GM23338 (cell line): ENCODE results near the gene DNAJB2. TPM values are rescaled to one million over a fixed set of nuclear protein-coding genes. Genes with fewer than 3 reads are reported as not detected.
A peak's percentile ranks its signal among the peaks of the same experiment; 100 is the strongest.

Source experiments
- ATAC-seq: fragments of 200-7000 bp; cut with Tn5 transposase; 3 replicates; pipeline ENCODE4 v1.9.1; 2020
- DNase-seq: peaks from one replicate; pipeline ENCODE4 v3.0.0-alpha.2; 2015; ENCODE audit warnings: low spot score
- H2AFZ ChIP-seq: fragments of 200-600 bp; sonication (generic); 2 replicates; pipeline ENCODE4 v1.8.0; 2016; ENCODE audit warnings: antibody characterized with exemption, mild to moderate bottlenecking, moderate library complexity
- H3F3A ChIP-seq: fragments of 200-600 bp; sonication (generic); replicated peaks from 2 replicates; pipeline ENCODE4 v1.8.0; 2017; ENCODE audit warnings: antibody characterized with exemption, mixed run types, low read depth
- H3K27ac ChIP-seq: fragments of 200-600 bp; sonication (generic); 2 replicates; pipeline ENCODE4 v1.6.1; 2016; ENCODE audit warnings: low read depth
- H3K27me3 ChIP-seq: fragments of 200-600 bp; sonication (generic); 2 replicates; pipeline ENCODE4 v1.8.0; 2016; ENCODE audit warnings: mild to moderate bottlenecking, mixed run types, moderate library complexity; ENCODE audit not compliant: insufficient read depth
- H3K36me3 ChIP-seq: fragments of 200-600 bp; sonication (generic); 2 replicates; pipeline ENCODE4 v1.8.0; 2016; ENCODE audit warnings: mild to moderate bottlenecking; ENCODE audit not compliant: insufficient read depth
- H3K4me1 ChIP-seq: fragments of 200-600 bp; sonication (generic); 2 replicates; pipeline ENCODE4 v1.8.0; 2016; ENCODE audit warnings: mild to moderate bottlenecking, moderate library complexity; ENCODE audit not compliant: insufficient read depth
- H3K4me2 ChIP-seq: fragments of 200-600 bp; sonication (generic); 2 replicates; pipeline ENCODE4 v1.7.1; 2017; ENCODE audit warnings: mixed run types
- H3K4me3 ChIP-seq: fragments of 200-600 bp; sonication (generic); 2 replicates; pipeline ENCODE4 v1.6.1; 2016; ENCODE audit warnings: mixed run types
- H3K79me2 ChIP-seq: fragments of 200-600 bp; sonication (generic); replicated peaks from 2 replicates; pipeline ENCODE4 v1.8.0; 2017; ENCODE audit warnings: mild to moderate bottlenecking; ENCODE audit not compliant: insufficient read depth
- H3K9me2 ChIP-seq: fragments of 200-600 bp; sonication (generic); 2 replicates; pipeline ENCODE4 v1.8.0; 2017; ENCODE audit not compliant: insufficient read depth
- H4K20me1 ChIP-seq: fragments of 200-600 bp; sonication (generic); replicated peaks from 2 replicates; pipeline ENCODE4 v1.8.0; 2017; ENCODE audit warnings: mild to moderate bottlenecking; ENCODE audit not compliant: insufficient read depth
- H3K27ac Mint-ChIP-seq: 2 replicates; pipeline ENCODE4 v1.8.0; 2020; ENCODE audit warnings: inconsistent platforms, mild to moderate bottlenecking, moderate library complexity, mixed read lengths
- H3K27me3 Mint-ChIP-seq: 3 replicates; pipeline ENCODE4 v1.8.0; 2022; ENCODE audit warnings: low read depth, mild to moderate bottlenecking, moderate library complexity, mixed read lengths, inconsistent platforms; ENCODE audit not compliant: insufficient read depth, poor library complexity
- H3K36me3 Mint-ChIP-seq: 3 replicates; pipeline ENCODE4 v1.8.0; 2021; ENCODE audit warnings: low read depth, mild to moderate bottlenecking, inconsistent platforms, moderate library complexity, mixed read lengths
- H3K4me1 Mint-ChIP-seq: 3 replicates; pipeline ENCODE4 v1.8.0; 2020; ENCODE audit warnings: mild to moderate bottlenecking, inconsistent platforms, mixed read lengths
- H3K4me3 Mint-ChIP-seq: 3 replicates; pipeline ENCODE4 v1.8.0; 2021; ENCODE audit warnings: moderate library complexity, mild to moderate bottlenecking, inconsistent platforms, mixed read lengths
- H3K9me3 Mint-ChIP-seq: 3 replicates; pipeline ENCODE4 v1.8.0; 2020; ENCODE audit warnings: moderate library complexity, mild to moderate bottlenecking, inconsistent platforms, mixed read lengths
- CREB1 ChIP-seq: fragments of 250-450 bp; sonication (Bioruptor Pico); IDR thresholded peaks from 2 replicates; pipeline ENCODE4 v1.5.0; 2020; ENCODE audit warnings: low read depth, mild to moderate bottlenecking, moderate library complexity
- EZH2 ChIP-seq: fragments of 200-600 bp; sonication (generic); IDR thresholded peaks from one replicate; pipeline ENCODE4 v1.8.0; 2017; ENCODE audit warnings: antibody characterized with exemption, mild to moderate bottlenecking, low read depth; ENCODE audit not compliant: unreplicated experiment
- EZH2phosphoT487 ChIP-seq: fragments of 200-600 bp; sonication (generic); IDR thresholded peaks from one replicate; pipeline ENCODE4 v1.8.1; 2018; ENCODE audit warnings: antibody characterized with exemption; ENCODE audit not compliant: unreplicated experiment
- JUNB ChIP-seq: IDR thresholded peaks from one replicate; pipeline ENCODE4 v1.6.1; 2016; ENCODE audit warnings: antibody characterized with exemption; ENCODE audit not compliant: unreplicated experiment
- NANOG ChIP-seq: IDR thresholded peaks from 2 replicates; pipeline ENCODE4 v1.6.1; 2016; ENCODE audit warnings: antibody characterized with exemption, borderline replicate concordance
- POLR2AphosphoS5 ChIP-seq: IDR thresholded peaks from 2 replicates; pipeline ENCODE4 v1.6.1; 2016; ENCODE audit warnings: antibody characterized with exemption, low read depth
- STAT1 ChIP-seq: IDR thresholded peaks from one replicate; pipeline ENCODE4 v1.6.1; 2016; ENCODE audit warnings: antibody characterized with exemption; ENCODE audit not compliant: unreplicated experiment
- ZNF114 ChIP-seq: fragments of 250-450 bp; sonication (Bioruptor Pico); IDR thresholded peaks from 2 replicates; pipeline ENCODE4 v1.5.0; 2020; ENCODE audit warnings: mild to moderate bottlenecking, moderate library complexity
- ZNF331 ChIP-seq: fragments of 250-450 bp; sonication (Bioruptor Pico); IDR thresholded peaks from 2 replicates; pipeline ENCODE4 v1.5.0; 2020; ENCODE audit warnings: low read depth, mild to moderate bottlenecking, moderate library complexity
- polyA plus RNA-seq: library from polyadenylated mRNA; unstranded; fragments of >200 nt; fragmentation: Nextera tagmentation; extraction: Ambion mirVana; gene quantifications from 2 replicates; pipeline ENCODE4 v1.2.1, GENCODE V29; 2016
- total RNA-seq: library from RNA; depleted of rRNA; stranded (reverse); fragments of >200 nt; shearing (Covaris generic); gene quantifications from 2 replicates; pipeline ENCODE4 v1.2.3, GENCODE V29; 2014
- TF ChIP-seq, protein P1 (sequence below): fragments of 250-450 bp; sonication (Bioruptor Pico); IDR thresholded peaks from 2 replicates; pipeline ENCODE4 v1.5.0; 2020; ENCODE audit warnings: mild to moderate bottlenecking, moderate library complexity
- TF ChIP-seq, protein P2 (sequence below), 2 experiments: fragments of 200-600 bp in 1 of 2; sonication (generic) in 1 of 2; conservative IDR thresholded peaks; 2 replicates each; pipeline versions ENCODE4 v1.5.1 to v1.6.1; 2016 to 2017; ENCODE audit warnings: antibody characterized with exemption in 2 of 2, low read depth in 2 of 2, mild to moderate bottlenecking in 2 of 2, moderate library complexity in 1 of 2
- TF ChIP-seq, protein P3 (sequence below): IDR thresholded peaks from one replicate; pipeline ENCODE4 v1.6.1; 2018; ENCODE audit warnings: antibody characterized with exemption; ENCODE audit not compliant: unreplicated experiment
- TF ChIP-seq, protein P4 (sequence below): IDR thresholded peaks from 2 replicates; pipeline ENCODE4 v1.6.1; 2016; ENCODE audit warnings: antibody characterized with exemption

Gene DNAJB2
- total and polyA plus RNA-seq, 2 experiments from 2014 or later, result 6.4 to 25.9 TPM

DNA sequence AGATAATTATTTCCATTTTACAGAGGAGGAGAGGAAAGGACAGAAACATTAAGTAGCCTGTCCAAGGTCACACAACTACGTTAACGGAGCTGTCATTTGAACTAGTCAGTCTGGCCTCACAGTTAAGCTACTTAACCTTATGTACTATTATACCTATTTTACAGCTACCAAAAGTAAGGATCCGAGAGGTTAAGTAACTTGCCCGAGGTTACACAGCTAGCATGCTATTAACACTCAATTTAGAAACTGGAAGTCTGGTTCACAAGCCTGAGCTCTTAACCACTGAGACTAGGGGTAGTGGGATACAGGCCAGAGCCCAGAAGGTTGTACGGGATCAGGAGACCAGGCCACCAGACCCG, 34.4 kb upstream of the DNAJB2 start:
- no peak overlapping the region for H3K27ac ChIP-seq

More for the DNA sequence above, 34.4 kb upstream of the DNAJB2 start:
- Histone ChIP-seq H3K4me1 (peaks cover 8% of the 10 kb centered on the region), H3F3A (no peaks in the 10 kb centered on the region), H3K79me2 (0 out of 2 replicates have a peak, but pooled peaks cover 4% of the 10 kb centered on the region), H3K27me3 (no peaks in the 10 kb centered on the region), H2AFZ (peak overlapping the region; percentile 91; the same call in 1 of the 2 replicates), H4K20me1 (no peaks in the 10 kb centered on the region), H3K4me3 (peak overlapping the region; percentile 83), H3K9me2 (no peaks in the 10 kb centered on the region), H3K4me2 (peak overlapping the region; percentile 95), H3K36me3 (no peaks in the 10 kb centered on the region)
- Mint-ChIP-seq H3K9me3 (no peaks in the 10 kb centered on the region), H3K27me3 (peaks cover 8% of the 10 kb centered on the region), H3K4me3 (peak overlapping the region; percentile 96), H3K36me3 (peaks cover 22% of the 10 kb centered on the region), H3K27ac (peak overlapping the region; percentile 86), H3K4me1 (peaks cover 23% of the 10 kb centered on the region)
- TF ChIP-seq CREB1 (CRISPR knock-in tag) (no peak), ZNF114 (CRISPR knock-in tag) (no peak), JUNB (no peak), EZH2 (no peak), ZNF331 (CRISPR knock-in tag) (no peak), POLR2AphosphoS5 (no peak), STAT1 (no peak), NANOG (no peak), EZH2phosphoT487 (no peak)
- TF ChIP-seq, protein P1, sequence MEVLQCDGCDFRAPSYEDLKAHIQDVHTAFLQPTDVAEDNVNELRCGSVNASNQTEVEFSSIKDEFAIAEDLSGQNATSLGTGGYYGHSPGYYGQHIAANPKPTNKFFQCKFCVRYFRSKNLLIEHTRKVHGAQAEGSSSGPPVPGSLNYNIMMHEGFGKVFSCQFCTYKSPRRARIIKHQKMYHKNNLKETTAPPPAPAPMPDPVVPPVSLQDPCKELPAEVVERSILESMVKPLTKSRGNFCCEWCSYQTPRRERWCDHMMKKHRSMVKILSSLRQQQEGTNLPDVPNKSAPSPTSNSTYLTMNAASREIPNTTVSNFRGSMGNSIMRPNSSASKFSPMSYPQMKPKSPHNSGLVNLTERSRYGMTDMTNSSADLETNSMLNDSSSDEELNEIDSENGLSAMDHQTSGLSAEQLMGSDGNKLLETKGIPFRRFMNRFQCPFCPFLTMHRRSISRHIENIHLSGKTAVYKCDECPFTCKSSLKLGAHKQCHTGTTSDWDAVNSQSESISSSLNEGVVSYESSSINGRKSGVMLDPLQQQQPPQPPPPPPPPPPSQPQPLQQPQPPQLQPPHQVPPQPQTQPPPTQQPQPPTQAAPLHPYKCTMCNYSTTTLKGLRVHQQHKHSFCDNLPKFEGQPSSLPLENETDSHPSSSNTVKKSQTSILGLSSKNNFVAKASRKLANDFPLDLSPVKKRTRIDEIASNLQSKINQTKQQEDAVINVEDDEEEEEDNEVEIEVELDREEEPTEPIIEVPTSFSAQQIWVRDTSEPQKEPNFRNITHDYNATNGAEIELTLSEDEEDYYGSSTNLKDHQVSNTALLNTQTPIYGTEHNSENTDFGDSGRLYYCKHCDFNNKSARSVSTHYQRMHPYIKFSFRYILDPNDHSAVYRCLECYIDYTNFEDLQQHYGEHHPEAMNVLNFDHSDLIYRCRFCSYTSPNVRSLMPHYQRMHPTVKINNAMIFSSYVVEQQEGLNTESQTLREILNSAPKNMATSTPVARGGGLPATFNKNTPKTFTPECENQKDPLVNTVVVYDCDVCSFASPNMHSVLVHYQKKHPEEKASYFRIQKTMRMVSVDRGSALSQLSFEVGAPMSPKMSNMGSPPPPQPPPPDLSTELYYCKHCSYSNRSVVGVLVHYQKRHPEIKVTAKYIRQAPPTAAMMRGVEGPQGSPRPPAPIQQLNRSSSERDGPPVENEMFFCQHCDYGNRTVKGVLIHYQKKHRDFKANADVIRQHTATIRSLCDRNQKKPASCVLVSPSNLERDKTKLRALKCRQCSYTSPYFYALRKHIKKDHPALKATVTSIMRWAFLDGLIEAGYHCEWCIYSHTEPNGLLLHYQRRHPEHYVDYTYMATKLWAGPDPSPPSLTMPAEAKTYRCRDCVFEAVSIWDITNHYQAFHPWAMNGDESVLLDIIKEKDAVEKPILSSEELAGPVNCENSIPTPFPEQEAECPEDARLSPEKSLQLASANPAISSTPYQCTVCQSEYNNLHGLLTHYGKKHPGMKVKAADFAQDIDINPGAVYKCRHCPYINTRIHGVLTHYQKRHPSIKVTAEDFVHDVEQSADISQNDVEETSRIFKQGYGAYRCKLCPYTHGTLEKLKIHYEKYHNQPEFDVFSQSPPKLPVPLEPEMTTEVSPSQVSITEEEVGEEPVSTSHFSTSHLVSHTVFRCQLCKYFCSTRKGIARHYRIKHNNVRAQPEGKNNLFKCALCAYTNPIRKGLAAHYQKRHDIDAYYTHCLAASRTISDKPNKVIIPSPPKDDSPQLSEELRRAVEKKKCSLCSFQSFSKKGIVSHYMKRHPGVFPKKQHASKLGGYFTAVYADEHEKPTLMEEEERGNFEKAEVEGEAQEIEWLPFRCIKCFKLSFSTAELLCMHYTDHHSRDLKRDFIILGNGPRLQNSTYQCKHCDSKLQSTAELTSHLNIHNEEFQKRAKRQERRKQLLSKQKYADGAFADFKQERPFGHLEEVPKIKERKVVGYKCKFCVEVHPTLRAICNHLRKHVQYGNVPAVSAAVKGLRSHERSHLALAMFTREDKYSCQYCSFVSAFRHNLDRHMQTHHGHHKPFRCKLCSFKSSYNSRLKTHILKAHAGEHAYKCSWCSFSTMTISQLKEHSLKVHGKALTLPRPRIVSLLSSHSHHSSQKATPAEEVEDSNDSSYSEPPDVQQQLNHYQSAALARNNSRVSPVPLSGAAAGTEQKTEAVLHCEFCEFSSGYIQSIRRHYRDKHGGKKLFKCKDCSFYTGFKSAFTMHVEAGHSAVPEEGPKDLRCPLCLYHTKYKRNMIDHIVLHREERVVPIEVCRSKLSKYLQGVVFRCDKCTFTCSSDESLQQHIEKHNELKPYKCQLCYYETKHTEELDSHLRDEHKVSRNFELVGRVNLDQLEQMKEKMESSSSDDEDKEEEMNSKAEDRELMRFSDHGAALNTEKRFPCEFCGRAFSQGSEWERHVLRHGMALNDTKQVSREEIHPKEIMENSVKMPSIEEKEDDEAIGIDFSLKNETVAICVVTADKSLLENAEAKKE, result no peak
- TF ChIP-seq, protein P2, sequence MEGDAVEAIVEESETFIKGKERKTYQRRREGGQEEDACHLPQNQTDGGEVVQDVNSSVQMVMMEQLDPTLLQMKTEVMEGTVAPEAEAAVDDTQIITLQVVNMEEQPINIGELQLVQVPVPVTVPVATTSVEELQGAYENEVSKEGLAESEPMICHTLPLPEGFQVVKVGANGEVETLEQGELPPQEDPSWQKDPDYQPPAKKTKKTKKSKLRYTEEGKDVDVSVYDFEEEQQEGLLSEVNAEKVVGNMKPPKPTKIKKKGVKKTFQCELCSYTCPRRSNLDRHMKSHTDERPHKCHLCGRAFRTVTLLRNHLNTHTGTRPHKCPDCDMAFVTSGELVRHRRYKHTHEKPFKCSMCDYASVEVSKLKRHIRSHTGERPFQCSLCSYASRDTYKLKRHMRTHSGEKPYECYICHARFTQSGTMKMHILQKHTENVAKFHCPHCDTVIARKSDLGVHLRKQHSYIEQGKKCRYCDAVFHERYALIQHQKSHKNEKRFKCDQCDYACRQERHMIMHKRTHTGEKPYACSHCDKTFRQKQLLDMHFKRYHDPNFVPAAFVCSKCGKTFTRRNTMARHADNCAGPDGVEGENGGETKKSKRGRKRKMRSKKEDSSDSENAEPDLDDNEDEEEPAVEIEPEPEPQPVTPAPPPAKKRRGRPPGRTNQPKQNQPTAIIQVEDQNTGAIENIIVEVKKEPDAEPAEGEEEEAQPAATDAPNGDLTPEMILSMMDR (conservative IDR thresholded peaks at IDR 0.05; ENCODE audit: low read depth in 2 of 2), result no peak
- TF ChIP-seq, protein P3, sequence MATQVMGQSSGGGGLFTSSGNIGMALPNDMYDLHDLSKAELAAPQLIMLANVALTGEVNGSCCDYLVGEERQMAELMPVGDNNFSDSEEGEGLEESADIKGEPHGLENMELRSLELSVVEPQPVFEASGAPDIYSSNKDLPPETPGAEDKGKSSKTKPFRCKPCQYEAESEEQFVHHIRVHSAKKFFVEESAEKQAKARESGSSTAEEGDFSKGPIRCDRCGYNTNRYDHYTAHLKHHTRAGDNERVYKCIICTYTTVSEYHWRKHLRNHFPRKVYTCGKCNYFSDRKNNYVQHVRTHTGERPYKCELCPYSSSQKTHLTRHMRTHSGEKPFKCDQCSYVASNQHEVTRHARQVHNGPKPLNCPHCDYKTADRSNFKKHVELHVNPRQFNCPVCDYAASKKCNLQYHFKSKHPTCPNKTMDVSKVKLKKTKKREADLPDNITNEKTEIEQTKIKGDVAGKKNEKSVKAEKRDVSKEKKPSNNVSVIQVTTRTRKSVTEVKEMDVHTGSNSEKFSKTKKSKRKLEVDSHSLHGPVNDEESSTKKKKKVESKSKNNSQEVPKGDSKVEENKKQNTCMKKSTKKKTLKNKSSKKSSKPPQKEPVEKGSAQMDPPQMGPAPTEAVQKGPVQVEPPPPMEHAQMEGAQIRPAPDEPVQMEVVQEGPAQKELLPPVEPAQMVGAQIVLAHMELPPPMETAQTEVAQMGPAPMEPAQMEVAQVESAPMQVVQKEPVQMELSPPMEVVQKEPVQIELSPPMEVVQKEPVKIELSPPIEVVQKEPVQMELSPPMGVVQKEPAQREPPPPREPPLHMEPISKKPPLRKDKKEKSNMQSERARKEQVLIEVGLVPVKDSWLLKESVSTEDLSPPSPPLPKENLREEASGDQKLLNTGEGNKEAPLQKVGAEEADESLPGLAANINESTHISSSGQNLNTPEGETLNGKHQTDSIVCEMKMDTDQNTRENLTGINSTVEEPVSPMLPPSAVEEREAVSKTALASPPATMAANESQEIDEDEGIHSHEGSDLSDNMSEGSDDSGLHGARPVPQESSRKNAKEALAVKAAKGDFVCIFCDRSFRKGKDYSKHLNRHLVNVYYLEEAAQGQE, result no peak
- TF ChIP-seq, protein P4, sequence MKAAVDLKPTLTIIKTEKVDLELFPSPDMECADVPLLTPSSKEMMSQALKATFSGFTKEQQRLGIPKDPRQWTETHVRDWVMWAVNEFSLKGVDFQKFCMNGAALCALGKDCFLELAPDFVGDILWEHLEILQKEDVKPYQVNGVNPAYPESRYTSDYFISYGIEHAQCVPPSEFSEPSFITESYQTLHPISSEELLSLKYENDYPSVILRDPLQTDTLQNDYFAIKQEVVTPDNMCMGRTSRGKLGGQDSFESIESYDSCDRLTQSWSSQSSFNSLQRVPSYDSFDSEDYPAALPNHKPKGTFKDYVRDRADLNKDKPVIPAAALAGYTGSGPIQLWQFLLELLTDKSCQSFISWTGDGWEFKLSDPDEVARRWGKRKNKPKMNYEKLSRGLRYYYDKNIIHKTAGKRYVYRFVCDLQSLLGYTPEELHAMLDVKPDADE, result no peak
- DNase-seq, result no peak
- ATAC-seq, result no peak
